ENCODE data around the gene TSPAN5.
A peak's percentile ranks its signal among the peaks of the same experiment; 100 is the strongest.

TSPAN5 gene

GRCh38 chr4:98658287-98659105 is at the start of gene TSPAN5 (continued):
- TF ChIP-seq ZNF202 (tag by site-specific recombination; IDR thresholded peaks at IDR 0.05; ENCODE audit: borderline replicate concordance) (no peak), ZNF157 (tag by site-specific recombination; IDR thresholded peaks at IDR 0.05) (no peak), ZBTB26 (tag by site-specific recombination; optimal IDR thresholded peaks at IDR 0.05) (peak; percentile 61), ZNF777 (tag by site-specific recombination; IDR thresholded peaks at IDR 0.05; ENCODE audit: borderline replicate concordance) (0 out of 2 replicates have a peak, but pooled peaks have one; percentile 35), SP2 (tag by site-specific recombination; IDR thresholded peaks at IDR 0.05) (peak; percentile 67), ZNF600 (tag by site-specific recombination; IDR thresholded peaks at IDR 0.05) (peak; percentile 22; the same call in 1 of the 2 replicates), IKZF3 (tag by site-specific recombination; IDR thresholded peaks at IDR 0.05) (no peak), ZBTB20 (tag by site-specific recombination; IDR thresholded peaks at IDR 0.05) (peak; percentile 80), ZNF501 (tag by site-specific recombination; IDR thresholded peaks at IDR 0.05) (no peak), ZIC2 (tag by site-specific recombination; IDR thresholded peaks at IDR 0.05) (peak; percentile 71), ZNF26 (tag by site-specific recombination; IDR thresholded peaks at IDR 0.05) (no peak), ZSCAN23 (tag by site-specific recombination; IDR thresholded peaks at IDR 0.05) (peak; percentile 19; the same call in 1 of the 2 replicates), ZNF211 (tag by site-specific recombination; IDR thresholded peaks at IDR 0.05; ENCODE audit: low read depth) (no peak), ZNF140 (tag by site-specific recombination; IDR thresholded peaks at IDR 0.05) (no peak), SP3 (tag by site-specific recombination; IDR thresholded peaks at IDR 0.05) (peak; percentile 51), ZNF645 (tag by site-specific recombination; IDR thresholded peaks at IDR 0.05) (no peak), ZBTB8A (tag by site-specific recombination; IDR thresholded peaks at IDR 0.05) (peak; percentile 97), ZFP41 (tag by site-specific recombination; IDR thresholded peaks at IDR 0.05; ENCODE audit: borderline replicate concordance) (no peak)

GRCh38 chr4:98706935-98707334 is 48.5 kb upstream of the TSPAN5 start:
- Histone ChIP-seq H3K4me1 (ENCODE audit: control insufficient read depth, insufficient read depth, low read length) (no peaks in the 10 kb centered on the region), H3K27ac (ENCODE audit: extremely low read depth, low read depth, low read length) (no peak overlapping the region), H3K4me3 (ENCODE audit: low read depth, low read length) (no peak overlapping the region), H3K36me3 (ENCODE audit: control insufficient read depth in 2 of 2, insufficient read depth in 1 of 2, low read length in 2 of 2) (no peaks in the 10 kb centered on the region), H3K9me3 (ENCODE audit: control insufficient read depth, insufficient read depth, low read depth, low read length) (no peaks in the 10 kb centered on the region)
- CTCF ChIA-PET = no interaction called here
- POLR2A ChIA-PET = no interaction called here
- TF ChIP-seq ZNF132 (tag by site-specific recombination; IDR thresholded peaks at IDR 0.05; ENCODE audit: borderline replicate concordance) (no peak), ZSCAN4 (tag by site-specific recombination; IDR thresholded peaks at IDR 0.05) (no peak), ZNF571 (tag by site-specific recombination; IDR thresholded peaks at IDR 0.05) (no peak), ZNF280C (tag by site-specific recombination; IDR thresholded peaks at IDR 0.05) (no peak), BCL11A (tag by site-specific recombination; IDR thresholded peaks at IDR 0.05; ENCODE audit: low read depth) (no peak), HOXD13 (CRISPR knock-in tag; IDR thresholded peaks at IDR 0.05; ENCODE audit: borderline replicate concordance) (no peak), ZBTB26 (tag by site-specific recombination; optimal IDR thresholded peaks at IDR 0.05) (no peak), ZNF391 (tag by site-specific recombination; IDR thresholded peaks at IDR 0.05; ENCODE audit: borderline replicate concordance, low read depth) (no peak), ZNF514 (tag by site-specific recombination; IDR thresholded peaks at IDR 0.05) (no peak), ZNF791 (tag by site-specific recombination; IDR thresholded peaks at IDR 0.05) (no peak), ZNF548 (tag by site-specific recombination; IDR thresholded peaks at IDR 0.05) (no peak)

All from HEK293 (cell line).